Stimulated activated CD4-positive, alpha-beta T cell treated with anti-CD3 and anti-CD28 coated beads, Interleukin-1b, Interleukin-23, amount 100 ng/mL, for 1 hour (primary cell): ENCODE results near the gene ELF4.

Experiments used
- DNase-seq, 2 donors: peaks; one replicate each; pipeline ENCODE4 v3.0.0-alpha.2; 2020; ENCODE audit warnings: low read depth in 2 of 2

Gene ELF4

GRCh38 chrX:130085551-130086446, 24.5 kb downstream of the ELF4 start:
- DNase-seq, result no peak

GRCh38 chrX:130084631-130085237, 25.6 kb downstream of the ELF4 start:
- no peak for DNase-seq

- no peak for DNase-seq
These were observed 26.5 kb downstream of the ELF4 start for GRCh38 chrX:130083656-130084382.

GRCh38 chrX:130083107-130083490, 27.2 kb downstream of the ELF4 start:
- DNase-seq, result no peak

DNA sequence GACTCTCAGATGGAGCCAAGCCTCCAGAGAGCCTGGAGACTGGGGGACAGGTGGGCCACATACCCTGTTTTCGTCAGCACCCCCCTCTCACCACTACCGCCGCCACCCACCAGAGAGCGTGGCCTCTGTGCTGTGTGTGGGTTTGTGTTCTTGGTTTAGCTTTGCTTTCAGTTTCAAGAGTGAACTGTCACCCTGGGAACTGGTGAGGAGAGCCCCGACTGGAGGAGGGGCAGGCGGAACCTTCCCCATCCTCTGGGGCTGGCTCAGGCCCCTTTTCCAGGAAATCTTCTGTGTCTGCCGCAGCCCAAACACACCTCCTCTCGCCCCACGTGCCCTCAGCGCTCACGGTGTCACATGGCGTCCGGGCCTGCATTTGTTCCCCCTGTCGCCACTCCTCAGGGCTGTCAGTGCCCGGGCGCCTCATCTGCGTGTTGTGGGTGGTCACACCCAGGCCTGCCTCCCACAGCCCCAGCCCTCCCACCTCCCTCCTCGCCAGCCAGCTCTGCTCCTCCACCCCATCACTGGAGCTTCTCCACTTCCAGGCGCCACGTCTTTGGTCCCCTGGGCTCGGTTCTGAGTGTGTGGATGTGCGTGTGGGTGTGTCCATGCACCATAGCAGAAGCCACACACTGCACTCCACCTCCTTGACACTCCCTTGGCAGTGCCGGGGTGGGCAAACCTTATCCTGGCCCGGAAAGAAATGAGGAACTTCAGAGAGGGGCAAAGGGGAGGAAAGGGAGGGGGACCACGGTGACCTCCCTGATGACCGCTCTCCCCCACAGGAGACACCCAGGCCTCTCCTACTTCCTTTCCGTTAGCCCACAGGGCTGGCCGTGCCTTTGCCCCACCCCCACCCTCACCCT, 27.8 kb downstream of the ELF4 start:
- peak; percentile 21 to 34 for DNase-seq

GRCh38 chrX:130081421-130082045, 28.8 kb downstream of the ELF4 start:
- no peak for DNase-seq

DNA sequence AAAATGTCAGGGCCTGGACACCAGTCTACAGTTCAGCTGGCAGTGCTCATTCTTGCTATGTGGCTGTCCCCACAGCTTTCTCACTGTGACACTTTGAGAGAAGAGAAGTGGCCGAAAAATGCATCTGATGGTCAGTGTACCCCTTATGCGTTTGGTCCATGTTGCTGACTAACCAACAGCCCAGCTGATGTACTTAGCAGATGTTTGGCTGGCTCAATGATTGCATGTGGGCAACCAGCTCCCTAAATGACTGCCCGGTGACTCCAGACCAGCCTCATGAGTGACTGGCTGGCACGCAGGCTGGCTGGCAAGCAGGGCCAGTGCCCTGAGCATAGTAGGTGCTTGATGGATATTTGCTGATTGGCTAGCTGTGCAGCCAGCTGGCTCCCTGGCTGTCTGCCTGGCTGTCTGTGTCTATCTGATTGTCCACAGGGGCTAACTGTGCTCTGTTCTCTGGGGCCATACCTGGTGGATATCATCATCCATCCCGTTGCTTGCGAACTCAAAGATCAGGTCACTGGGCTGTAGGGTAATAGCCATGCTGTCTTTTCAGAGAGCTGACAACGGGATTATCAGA, 29.4 kb downstream of the ELF4 start:
- DNase-seq, result no peak

- peak in 1 of 2 donors; percentile 20 for DNase-seq
These were observed 30.4 kb downstream of the ELF4 start for GRCh38 chrX:130079824-130080406.

- no peak for DNase-seq
These were observed 34.5 kb downstream of the ELF4 start for GRCh38 chrX:130075777-130076176.

DNA sequence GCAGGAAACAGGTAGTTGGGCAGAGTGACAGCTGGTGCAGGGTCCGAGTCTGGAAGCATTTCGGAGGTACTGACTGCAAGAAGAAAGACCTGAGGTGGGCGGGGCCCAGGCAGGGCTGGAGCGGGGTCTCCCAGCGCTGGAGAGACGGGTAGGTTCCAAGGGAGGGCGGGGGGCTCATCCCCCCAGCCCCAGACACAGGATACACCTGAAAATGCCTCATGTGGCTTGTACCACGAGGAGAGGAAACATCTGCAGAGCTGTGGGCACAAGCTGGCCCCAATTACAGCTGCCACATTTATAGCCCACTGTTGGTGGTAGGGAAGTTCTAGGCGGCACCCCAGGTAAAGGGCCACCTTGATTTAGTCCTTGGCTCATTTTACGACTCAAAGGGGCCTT, 38.0 kb downstream of the ELF4 start:
- DNase-seq, result no peak

GRCh38 chrX:130071611-130072344, 38.5 kb downstream of the ELF4 start:
- no peak for DNase-seq

GRCh38 chrX:130066975-130067615, 43.2 kb downstream of the ELF4 start:
- no peak for DNase-seq

GRCh38 chrX:130060122-130061069, 49.9 kb downstream of the ELF4 start:
- DNase-seq, result peak; percentile 49 to 62

DNA sequence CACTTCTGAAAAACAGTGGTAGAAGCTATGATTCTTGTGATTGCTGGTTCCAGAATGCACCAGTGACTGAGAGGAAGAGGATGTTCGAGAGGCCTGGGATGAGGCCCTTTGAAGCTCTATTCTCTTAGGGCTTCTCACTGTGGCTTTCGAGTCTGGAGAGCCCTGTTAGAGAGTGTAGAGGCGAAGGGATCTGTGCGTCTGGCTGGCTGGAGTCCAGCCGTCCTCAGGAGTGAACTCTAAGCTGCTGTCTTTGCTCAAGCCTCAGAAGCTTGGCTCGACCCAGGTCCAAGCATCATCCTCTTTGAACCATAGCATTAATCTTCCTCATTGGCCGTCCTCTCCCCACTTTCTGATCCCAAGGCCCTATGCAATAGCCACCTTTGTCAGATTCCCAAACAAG, 51.6 kb downstream of the ELF4 start:
- no peak for DNase-seq

GRCh38 chrX:130057209-130057608, 53.1 kb downstream of the ELF4 start:
- no peak for DNase-seq

DNA sequence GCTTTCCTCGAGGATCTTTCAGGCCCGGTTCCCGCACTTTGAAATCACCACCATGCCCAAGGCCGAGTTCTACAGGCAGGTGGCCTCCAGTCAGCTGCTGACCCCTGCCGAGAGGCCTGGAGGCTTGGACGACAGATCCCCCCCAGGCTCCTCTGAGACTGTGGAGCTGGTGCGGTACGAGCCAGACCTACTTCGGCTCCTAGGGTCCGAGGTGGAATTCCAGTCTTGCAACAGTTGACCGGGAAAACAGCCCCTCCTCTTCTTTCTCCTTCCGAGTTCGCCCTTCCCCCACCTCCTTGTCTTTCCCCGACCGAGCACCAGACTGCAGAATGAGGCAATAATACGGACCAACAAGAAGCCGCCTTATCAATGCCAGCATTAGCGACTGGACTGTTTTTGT, 54.4 kb downstream of the ELF4 start:
- no peak for DNase-seq

- DNase-seq, result no peak
These were observed 55.2 kb downstream of the ELF4 start for GRCh38 chrX:130055103-130055502.

GRCh38 chrX:130053236-130053635, 57.1 kb downstream of the ELF4 start:
- DNase-seq, result no peak
